GM12872 (cell line): Measurements from ENCODE around the gene TP53BP2.

Experiments
- CTCF ChIP-seq: IDR thresholded peaks from 3 replicates; pipeline ENCODE4 v1.5.1; 2011; ENCODE audit warnings: low read depth, mild to moderate bottlenecking, low read length, moderate library complexity; ENCODE audit not compliant: insufficient read depth

Gene TP53BP2

GRCh38 chr1:223856386-223856785 is 10.6 kb upstream of the TP53BP2 start:
- TF ChIP-seq CTCF, result no peak

- TF ChIP-seq CTCF, result no peak
Measured at GRCh38 chr1:223853748-223854147, 8.0 kb upstream of the TP53BP2 start.

- no peak for TF ChIP-seq CTCF
Measured at GRCh38 chr1:223853275-223853674, 7.5 kb upstream of the TP53BP2 start.

- TF ChIP-seq CTCF, result no peak
Measured at GRCh38 chr1:223852337-223852736, 6.6 kb upstream of the TP53BP2 start.

- no peak for TF ChIP-seq CTCF
Measured at GRCh38 chr1:223849352-223850254, 3.9 kb upstream of the TP53BP2 start.

GRCh38 chr1:223848536-223848935 is 2.8 kb upstream of the TP53BP2 start:
- TF ChIP-seq CTCF, result no peak

GRCh38 chr1:223847781-223848345 is 2.1 kb upstream of the TP53BP2 start:
- TF ChIP-seq CTCF, result no peak
